DND-41 (cell line): ENCODE data around the gene CHMP1B.

Experiments
- ATAC-seq: fragments of 200-7000 bp; cut with Tn5 transposase; 3 replicates; pipeline ENCODE4 v1.9.1; 2021; ENCODE audit warnings: low read depth; ENCODE audit not compliant: insufficient read depth
- DNase-seq: peaks from one replicate; pipeline ENCODE4 v3.0.0-alpha.2; 2020
- H2AFZ ChIP-seq: 2 replicates; pipeline ENCODE4 v1.6.0; 2012; ENCODE audit warnings: low read depth, low read length
- H3K27ac ChIP-seq: 2 replicates; pipeline ENCODE4 v1.5.1; 2012; ENCODE audit warnings: low read length, inconsistent platforms
- H3K27me3 ChIP-seq: fragments of 200-600 bp; sonication (generic); 2 replicates; pipeline ENCODE4 v1.6.0; 2012; ENCODE audit warnings: low read length, mild to moderate bottlenecking, inconsistent platforms; ENCODE audit not compliant: insufficient read depth, poor library complexity
- H3K36me3 ChIP-seq: 2 replicates; pipeline ENCODE4 v1.5.1; 2012; ENCODE audit warnings: low read length, inconsistent platforms; ENCODE audit not compliant: insufficient read depth
- H3K4me1 ChIP-seq: 2 replicates; pipeline ENCODE4 v1.5.1; 2012; ENCODE audit warnings: mild to moderate bottlenecking, low read length; ENCODE audit not compliant: insufficient read depth
- H3K4me2 ChIP-seq: 2 replicates; pipeline ENCODE4 v1.6.0; 2012; ENCODE audit warnings: mild to moderate bottlenecking, moderate library complexity, low read length, inconsistent platforms; ENCODE audit not compliant: insufficient read depth
- H3K4me3 ChIP-seq, 2 experiments: fragments of 200-600 bp in 1 of 2; shearing (Covaris generic) in 1 of 2; 2 replicates each; pipeline ENCODE4 v1.5.1; 2012 to 2016; ENCODE audit warnings: inconsistent platforms in 2 of 2, low read length in 2 of 2, mild to moderate bottlenecking in 2 of 2, low read depth in 1 of 2, moderate library complexity in 1 of 2
- H3K79me2 ChIP-seq: 2 replicates; pipeline ENCODE4 v1.6.0; 2012; ENCODE audit warnings: low read length, inconsistent platforms; ENCODE audit not compliant: insufficient read depth
- H3K9ac ChIP-seq: 2 replicates; pipeline ENCODE4 v1.6.0; 2012; ENCODE audit warnings: low read depth, mild to moderate bottlenecking, inconsistent platforms, low read length, moderate library complexity
- H3K9me3 ChIP-seq: 2 replicates; pipeline ENCODE4 v1.5.1; 2012; ENCODE audit warnings: low read length, moderate library complexity, mild to moderate bottlenecking, inconsistent platforms; ENCODE audit not compliant: insufficient read depth, severe bottlenecking
- H4K20me1 ChIP-seq: 2 replicates; pipeline ENCODE4 v1.6.0; 2012; ENCODE audit warnings: low read length; ENCODE audit not compliant: insufficient read depth
- CTCF ChIP-seq: IDR thresholded peaks from 2 replicates; pipeline ENCODE4 v1.5.1; 2012; ENCODE audit warnings: borderline replicate concordance, low read length, moderate library complexity, mild to moderate bottlenecking; ENCODE audit not compliant: poor library complexity, severe bottlenecking; ENCODE audit errors: extremely low read depth
- EZH2 ChIP-seq: IDR thresholded peaks from 3 replicates; pipeline ENCODE4 v1.6.1; 2012; ENCODE audit warnings: borderline replicate concordance, low read depth, mild to moderate bottlenecking, moderate library complexity, low read length, inconsistent platforms; ENCODE audit not compliant: severe bottlenecking

Gene CHMP1B

DNA sequence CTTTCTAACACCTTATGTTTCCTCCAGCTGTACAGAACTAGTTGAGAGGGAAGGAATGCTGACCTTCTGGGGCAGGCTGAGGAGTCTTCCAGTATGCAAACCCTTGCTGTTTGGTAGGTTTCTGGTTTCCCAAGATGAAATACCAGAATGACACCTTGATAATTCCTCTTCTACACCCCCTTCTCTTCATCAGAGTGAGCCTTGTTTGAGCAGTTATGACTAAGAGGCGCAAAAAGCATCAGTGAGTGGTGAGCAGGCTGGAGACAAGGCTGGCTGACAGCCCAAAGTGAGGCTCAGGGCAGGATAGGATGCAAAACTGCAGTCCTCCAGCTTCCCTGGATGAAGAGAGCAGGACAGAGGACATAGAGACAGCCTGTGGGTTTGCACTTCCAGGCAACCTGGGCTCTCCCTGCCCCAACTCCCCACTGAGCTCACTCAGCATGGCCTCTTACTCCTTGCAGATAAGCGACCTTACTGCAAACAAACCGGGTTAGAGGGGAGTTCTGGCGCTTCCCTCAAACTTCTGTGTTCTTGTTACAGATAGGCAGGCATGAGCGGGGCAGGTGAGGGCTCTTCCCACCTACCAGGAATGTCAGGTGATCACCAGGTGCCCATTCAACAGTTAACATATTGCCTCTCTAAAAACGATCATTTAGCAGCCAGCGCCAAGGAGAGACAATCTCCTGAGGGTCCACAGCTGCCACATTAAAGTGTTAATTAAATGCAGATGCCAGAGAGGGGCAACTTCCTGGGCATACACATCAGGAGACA is 51.5 kb downstream of the CHMP1B start:
- H3K27ac ChIP-seq, result no peak overlapping the region
- H2AFZ ChIP-seq, result no peak overlapping the region
- H3K4me1 ChIP-seq, result peaks cover 10% of the 10 kb centered on the region
- H3K9me3 ChIP-seq, result no peaks in the 10 kb centered on the region
- ATAC-seq (no peak), DNase-seq (no peak)
- TF ChIP-seq EZH2 (no peak), CTCF (no peak)
- peaks cover 15% of the 10 kb centered on the region for H3K79me2 ChIP-seq
- H3K9ac ChIP-seq, result no peak overlapping the region
- peaks cover 8% of the 10 kb centered on the region; the same call in 1 of the 2 replicates for H4K20me1 ChIP-seq
- peaks cover 43% of the 10 kb centered on the region for H3K36me3 ChIP-seq
- H3K4me3 ChIP-seq, result no peak overlapping the region
- H3K27me3 ChIP-seq, result no peaks in the 10 kb centered on the region
- no peak overlapping the region for H3K4me2 ChIP-seq
